ENCODE measurements around the gene AGAP1.

Gene AGAP1

DNA sequence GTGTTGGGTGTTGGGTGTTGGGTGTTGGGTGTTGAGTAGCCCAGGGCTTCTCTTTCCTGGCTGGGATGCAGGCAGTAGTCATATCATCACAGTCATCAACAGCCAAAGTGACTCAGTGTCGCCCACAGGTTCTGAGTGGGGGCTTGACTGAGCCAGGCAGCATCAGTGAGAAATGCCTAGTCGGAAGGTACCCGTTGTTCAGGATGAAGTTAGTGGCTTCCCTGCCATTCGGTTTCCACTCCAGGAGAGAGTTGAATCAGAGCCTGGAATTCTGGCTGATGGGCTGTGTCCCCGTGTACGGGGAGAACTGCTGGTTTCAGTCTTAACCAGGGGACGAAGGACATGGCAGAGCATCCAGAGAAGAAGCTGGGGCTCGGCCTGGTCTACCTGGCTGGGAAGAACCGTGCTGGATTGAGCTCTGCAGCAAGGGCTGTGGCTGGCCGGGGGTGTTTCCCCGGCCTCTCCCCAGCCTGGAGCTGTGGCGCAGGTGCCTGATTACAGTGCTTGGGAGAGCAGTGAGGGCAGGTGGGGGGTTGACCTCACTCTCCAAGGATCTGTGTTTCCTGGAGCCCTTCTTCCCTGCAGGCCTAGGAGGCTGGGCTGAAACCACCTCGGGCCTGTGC is 49.4 kb downstream of the AGAP1 start:
- no peak for DNase-seq
- in situ Hi-C loops (cut with MboI; ENCODE audit: low pct_unique_long_range_greater_than_20kb, low sequenced_read_pairs), result no loop called here

- DNase-seq, result no peak
- in situ Hi-C loops (cut with MboI; ENCODE audit: low pct_unique_long_range_greater_than_20kb, low sequenced_read_pairs), result no loop called here
These were observed 50.2 kb downstream of the AGAP1 start for GRCh38 chr2:235543851-235544688.

DNA sequence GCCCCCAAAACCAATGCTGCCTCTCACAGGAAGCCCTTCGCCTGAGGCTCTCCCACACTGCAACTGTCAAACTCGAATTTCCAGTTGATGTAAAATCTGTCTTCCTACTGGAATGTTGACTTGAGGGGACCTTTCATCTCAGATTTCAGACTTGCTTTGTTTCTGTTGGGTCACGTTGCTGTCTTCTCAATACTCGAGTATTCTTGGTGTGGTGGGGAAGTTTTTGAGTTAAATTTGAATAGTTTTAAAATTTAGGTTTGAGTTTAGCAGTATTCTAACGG is 50.8 kb downstream of the AGAP1 start:
- in situ Hi-C loops (cut with MboI; ENCODE audit: low pct_unique_long_range_greater_than_20kb, low sequenced_read_pairs), result no loop called here
- DNase-seq, result no peak

DNA sequence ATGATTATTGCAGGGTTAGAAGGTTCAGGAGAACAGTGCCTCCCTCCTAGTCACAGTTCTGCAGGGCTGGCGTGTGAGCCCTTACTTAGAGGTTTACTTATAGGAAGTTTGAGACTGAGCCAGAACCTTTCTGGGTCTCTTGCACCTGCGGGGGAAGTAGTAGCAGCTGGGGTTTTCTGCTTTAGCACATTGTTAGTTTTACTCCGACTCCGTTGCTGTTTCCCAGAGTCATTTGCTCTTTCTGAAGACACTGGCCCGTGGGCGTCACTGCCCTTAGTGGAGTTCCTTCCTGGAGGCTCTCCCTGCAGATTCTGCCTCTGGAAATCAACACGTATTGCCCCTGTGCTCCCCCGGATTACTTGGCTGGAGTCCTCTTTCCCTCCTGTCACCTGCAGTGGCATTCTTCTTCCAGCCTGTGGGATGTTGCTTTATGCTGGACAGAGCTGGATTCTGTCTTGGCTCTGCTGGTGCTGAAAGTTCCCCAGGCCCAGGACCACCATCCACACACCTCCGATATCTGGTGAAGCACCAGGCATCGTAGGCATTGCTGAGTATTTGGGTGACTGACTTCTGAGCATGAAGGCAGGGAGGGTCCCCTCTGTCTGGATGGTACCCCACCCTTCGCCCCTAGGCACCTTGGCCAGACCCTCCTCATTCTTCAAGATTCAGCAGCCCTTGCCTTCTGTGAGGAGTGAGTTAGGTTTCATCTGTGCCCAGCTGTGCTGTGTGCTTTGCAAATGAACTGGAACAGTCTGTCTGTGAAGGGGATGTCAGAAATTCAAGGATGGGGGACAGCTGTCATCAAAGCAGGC is 51.7 kb downstream of the AGAP1 start:
- no peak for DNase-seq
- in situ Hi-C loops (cut with MboI; ENCODE audit: low pct_unique_long_range_greater_than_20kb, low sequenced_read_pairs), result no loop called here

- in situ Hi-C loops (cut with MboI; ENCODE audit: low pct_unique_long_range_greater_than_20kb, low sequenced_read_pairs), result no loop called here
- no peak for DNase-seq
These were observed 52.2 kb downstream of the AGAP1 start for GRCh38 chr2:235546151-235546435.

DNA sequence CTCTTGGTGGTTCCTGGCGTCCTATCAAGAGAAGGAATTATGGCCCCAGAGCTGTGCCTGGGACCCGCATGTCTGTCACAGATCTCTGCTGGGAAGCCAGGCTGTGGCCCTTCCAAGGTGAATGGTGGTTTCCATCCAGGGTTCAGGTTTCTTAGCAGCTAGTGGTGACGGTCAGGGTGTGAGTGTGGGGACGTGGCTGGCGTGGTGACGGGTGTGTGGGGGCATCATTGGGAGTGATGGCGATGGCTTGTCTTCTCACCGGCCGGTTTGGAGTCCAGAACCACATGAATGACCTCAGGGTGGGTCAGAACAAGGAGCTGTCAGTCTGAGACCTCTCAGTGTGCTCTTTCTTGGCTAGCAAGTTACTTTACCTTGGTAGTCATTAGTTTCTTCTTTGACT is 52.6 kb downstream of the AGAP1 start:
- no peak for DNase-seq
- in situ Hi-C loops (cut with MboI; ENCODE audit: low pct_unique_long_range_greater_than_20kb, low sequenced_read_pairs), result no loop called here

DNA sequence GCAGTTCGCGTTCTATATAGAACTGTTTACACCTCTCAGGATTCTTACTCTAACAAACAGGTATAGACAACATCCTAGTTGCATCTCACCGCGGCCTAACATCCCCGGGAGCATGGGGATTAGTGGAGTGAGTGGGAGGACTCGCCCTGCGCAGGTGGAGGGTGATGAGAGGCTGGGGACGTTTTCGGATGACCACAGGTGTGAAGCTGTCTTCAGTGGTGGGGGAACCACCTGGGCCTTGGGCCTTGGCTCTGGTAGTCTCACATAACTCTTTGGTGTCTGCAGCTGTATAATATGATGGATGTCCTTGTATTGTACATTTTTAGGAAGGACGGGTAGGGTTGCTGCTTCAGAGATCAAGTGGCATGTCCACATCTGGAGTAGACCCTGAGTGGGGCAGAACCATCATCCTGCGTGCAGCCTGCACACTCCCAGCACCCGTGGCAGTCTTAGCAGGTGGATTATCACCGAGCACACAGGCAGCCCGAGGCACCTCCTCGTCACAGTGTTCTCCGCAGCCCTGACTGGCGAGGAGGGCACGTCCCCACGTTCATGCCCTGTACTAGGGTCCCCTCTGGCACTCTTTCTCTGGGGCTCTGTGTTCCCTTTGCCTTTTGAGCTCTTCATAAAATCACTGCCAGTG is 56.0 kb downstream of the AGAP1 start:
- in situ Hi-C loops (cut with MboI; ENCODE audit: low pct_unique_long_range_greater_than_20kb, low sequenced_read_pairs), result no loop called here
- no peak for DNase-seq

GRCh38 chr2:235550378-235550760 is 56.5 kb downstream of the AGAP1 start:
- no peak for DNase-seq
- in situ Hi-C loops (cut with MboI; ENCODE audit: low pct_unique_long_range_greater_than_20kb, low sequenced_read_pairs), result no loop called here

DNA sequence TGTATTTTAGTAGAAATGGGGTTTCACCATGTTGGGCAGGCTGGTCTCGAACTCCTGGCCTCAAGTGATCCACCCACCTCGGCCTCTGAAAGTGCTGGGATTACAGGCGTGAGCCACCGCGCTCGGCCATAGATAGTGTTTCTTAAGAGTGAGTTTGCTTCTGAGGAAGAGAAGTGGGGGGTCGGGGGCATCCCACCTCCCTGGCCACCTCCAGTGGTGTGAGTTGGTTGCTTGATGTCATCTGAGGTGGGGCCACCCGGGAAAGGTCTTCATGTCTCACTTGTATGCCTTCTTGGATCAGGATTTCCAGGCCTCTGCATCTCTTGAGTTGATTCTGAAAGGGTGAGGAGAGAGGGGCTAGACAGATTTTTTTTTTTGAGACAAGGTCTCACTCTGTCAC is 57.1 kb downstream of the AGAP1 start:
- in situ Hi-C loops (cut with MboI; ENCODE audit: low pct_unique_long_range_greater_than_20kb, low sequenced_read_pairs), result no loop called here
- no peak for DNase-seq

DNA sequence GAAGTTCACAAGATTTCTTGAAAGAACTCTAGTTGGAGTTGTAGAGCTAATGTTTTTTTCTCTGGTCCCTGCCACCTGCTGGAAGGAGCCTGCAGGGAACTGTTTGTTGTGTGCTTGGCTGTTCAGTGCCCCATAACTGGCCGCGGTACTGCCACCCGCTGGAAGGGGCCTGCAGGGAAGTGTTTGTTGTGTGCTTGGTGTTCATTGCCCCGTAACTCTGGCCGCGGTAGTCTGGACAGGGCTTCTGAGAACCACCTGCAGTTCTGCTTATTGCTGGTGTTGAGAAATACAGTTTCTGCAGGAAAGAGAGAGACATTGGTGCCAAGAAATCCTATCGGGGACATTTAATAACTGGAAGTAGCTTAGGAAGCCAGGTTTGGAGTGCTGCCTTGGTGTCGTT is 58.1 kb downstream of the AGAP1 start:
- in situ Hi-C loops (cut with MboI; ENCODE audit: low pct_unique_long_range_greater_than_20kb, low sequenced_read_pairs), result no loop called here
- peak; percentile 72 for DNase-seq

DNA sequence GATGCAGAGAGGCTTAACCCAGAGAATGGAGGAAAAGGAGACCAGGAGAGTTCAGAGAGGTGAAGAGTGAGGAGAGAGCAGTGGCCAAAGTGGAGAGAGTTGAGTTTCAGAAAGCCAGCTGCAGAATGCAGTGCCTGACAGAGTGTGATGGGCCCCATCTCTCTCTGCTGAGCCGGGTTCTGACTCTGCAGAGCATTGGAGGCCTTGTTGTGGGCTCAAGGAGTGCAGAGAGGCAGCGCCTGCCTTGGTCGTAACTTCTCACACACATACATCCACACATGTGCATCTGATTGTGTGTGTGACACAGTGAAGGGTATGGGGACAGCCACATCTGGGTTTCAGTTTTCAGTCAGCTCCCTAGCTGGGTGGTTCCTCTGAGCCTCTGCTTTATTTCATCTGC is 58.8 kb downstream of the AGAP1 start:
- DNase-seq, result no peak
- in situ Hi-C loops (cut with MboI; ENCODE audit: low pct_unique_long_range_greater_than_20kb, low sequenced_read_pairs), result no loop called here

GRCh38 chr2:235553291-235553690 is 59.4 kb downstream of the AGAP1 start:
- in situ Hi-C loops (cut with MboI; ENCODE audit: low pct_unique_long_range_greater_than_20kb, low sequenced_read_pairs), result no loop called here

GRCh38 chr2:235553696-235554100 is 59.9 kb downstream of the AGAP1 start:
- in situ Hi-C loops (cut with MboI; ENCODE audit: low pct_unique_long_range_greater_than_20kb, low sequenced_read_pairs), result no loop called here
- no peak for DNase-seq

More at GRCh38 chr2:235553291-235553690, 59.4 kb downstream of the AGAP1 start:
- DNase-seq, result no peak

GRCh38 chr2:235554385-235554784 is 60.5 kb downstream of the AGAP1 start:
- DNase-seq, result no peak
- in situ Hi-C loops (cut with MboI; ENCODE audit: low pct_unique_long_range_greater_than_20kb, low sequenced_read_pairs), result no loop called here

DNA sequence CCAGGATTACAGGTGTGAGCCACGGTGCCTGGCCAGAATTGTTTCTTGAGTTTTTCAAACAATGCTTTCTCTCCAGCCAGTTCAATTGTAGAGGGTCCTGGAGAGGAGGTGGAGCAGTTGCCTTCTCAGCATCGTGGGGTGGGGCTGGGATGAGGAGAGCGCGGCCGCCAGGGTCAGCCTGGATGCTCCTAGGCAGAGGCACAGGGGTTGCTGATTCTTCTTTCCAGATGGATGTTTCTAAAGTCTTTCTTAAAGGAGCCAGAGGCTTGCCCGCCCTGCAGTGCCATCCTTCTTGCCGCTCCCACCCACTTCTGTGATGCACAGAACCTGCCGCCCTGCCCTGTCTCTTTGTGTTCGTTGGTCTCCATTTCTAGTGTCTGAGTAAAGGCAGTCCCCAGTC is 61.1 kb downstream of the AGAP1 start:
- no peak for DNase-seq
- in situ Hi-C loops (cut with MboI; ENCODE audit: low pct_unique_long_range_greater_than_20kb, low sequenced_read_pairs), result no loop called here

DNA sequence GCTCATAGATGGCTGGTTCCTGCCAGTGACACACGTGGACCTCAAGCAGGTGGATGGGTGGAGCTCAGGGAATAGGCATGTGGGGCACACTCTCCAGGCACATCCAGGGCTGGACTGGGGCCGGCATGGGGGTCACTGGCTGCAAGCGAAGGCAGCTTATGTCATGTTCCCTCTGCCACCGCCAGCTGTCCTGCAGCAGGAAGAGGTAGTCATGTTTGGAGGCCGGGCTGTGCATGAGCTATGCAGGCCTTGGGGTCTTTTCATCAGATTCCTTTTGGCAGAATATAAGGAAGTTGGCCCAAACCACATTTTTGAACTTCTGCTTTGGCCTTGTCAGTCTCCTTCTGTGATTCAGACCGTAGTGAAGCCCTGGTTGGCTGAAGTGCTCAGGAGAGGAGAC is 61.5 kb downstream of the AGAP1 start:
- DNase-seq, result peak; percentile 86
- in situ Hi-C loops (cut with MboI; ENCODE audit: low pct_unique_long_range_greater_than_20kb, low sequenced_read_pairs), result no loop called here

- in situ Hi-C loops (cut with MboI; ENCODE audit: low pct_unique_long_range_greater_than_20kb, low sequenced_read_pairs), result no loop called here
- no peak for DNase-seq
These were observed 62.2 kb downstream of the AGAP1 start for GRCh38 chr2:235556086-235556485.

DNA sequence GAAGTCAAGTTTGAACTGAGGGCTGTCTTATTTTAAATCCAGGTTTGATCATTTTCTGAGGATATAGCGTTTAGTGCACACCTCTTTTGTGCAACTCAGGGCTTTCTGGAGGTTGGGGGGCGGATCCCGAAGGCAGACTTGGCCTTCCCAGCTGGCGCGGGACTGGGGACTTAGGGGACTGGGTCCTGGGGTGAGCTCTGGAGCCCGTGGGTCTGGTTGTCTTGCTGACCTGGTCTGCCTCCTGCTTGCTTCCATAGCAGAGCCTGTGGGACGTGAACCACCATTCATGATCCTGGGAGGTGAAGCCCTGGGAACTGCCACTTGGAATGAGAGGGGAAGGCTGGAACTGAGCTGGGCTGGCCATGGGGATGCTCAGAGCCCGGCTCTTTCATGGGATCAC is 63.1 kb downstream of the AGAP1 start:
- no peak for DNase-seq
- in situ Hi-C loops (cut with MboI; ENCODE audit: low pct_unique_long_range_greater_than_20kb, low sequenced_read_pairs), result no loop called here

DNA sequence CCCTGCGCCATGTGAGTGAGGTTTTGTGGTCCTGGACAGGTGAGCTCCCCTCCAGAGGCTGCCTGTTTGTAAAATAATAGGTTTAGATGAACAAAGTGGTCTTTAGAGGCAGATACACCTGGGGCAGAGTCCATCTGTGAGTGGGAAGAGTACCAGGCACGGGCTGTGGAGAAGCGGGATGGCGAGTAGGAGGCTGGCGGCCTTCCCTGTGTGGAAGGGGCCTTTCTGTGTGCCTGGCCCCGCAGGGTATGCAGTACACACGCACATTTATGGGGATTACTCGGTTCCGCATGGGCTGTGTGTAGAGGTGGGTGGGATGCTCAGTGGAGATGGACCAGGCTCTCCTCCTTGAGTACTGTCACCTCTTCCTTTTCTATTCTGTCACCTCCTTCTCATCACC is 64.1 kb downstream of the AGAP1 start:
- in situ Hi-C loops (cut with MboI; ENCODE audit: low pct_unique_long_range_greater_than_20kb, low sequenced_read_pairs), result no loop called here
- DNase-seq, result no peak

DNA sequence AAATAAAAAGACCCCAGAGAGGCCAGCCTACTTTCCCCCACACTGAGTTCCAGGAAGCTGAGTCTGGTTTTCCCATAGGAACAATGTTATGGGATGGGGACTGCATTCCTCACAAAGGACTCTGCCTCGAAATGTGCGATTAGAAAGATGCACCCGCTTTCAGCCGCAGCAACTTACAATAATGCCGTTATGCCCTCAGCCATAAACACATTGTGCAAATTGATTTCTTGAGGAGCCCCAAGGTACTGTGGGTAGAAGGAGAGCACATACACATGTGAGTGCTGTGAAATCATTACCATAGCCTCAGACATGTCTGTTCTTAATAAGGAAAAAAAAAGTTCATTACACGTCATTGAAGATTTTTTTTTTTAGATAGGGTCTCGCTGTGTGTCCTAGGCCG is 64.7 kb downstream of the AGAP1 start:
- in situ Hi-C loops (cut with MboI; ENCODE audit: low pct_unique_long_range_greater_than_20kb, low sequenced_read_pairs), result no loop called here
- no peak for DNase-seq

Data from KBM-7 (cell line).